Testis (tissue), 3 donors: ENCODE data around the gene SLC16A7. TPM values are rescaled to one million over a fixed set of nuclear protein-coding genes. Genes with fewer than 3 reads are reported as not detected.

Experiments used
- DNase-seq: peaks from one replicate; pipeline ENCODE4 v3.0.0-alpha.2; 2019
- H3K27ac ChIP-seq, 2 donors: fragments of 200-600 bp; sonication (generic); one replicate each; pipeline ENCODE4 v1.5.1; 2019
- H3K27me3 ChIP-seq: fragments of 200-600 bp; sonication (generic); one replicate; pipeline ENCODE4 v1.5.1; 2019
- H3K36me3 ChIP-seq: fragments of 200-600 bp; sonication (generic); one replicate; pipeline ENCODE4 v1.5.1; 2017; ENCODE audit warnings: low read depth; ENCODE audit errors: missing control alignments
- H3K4me1 ChIP-seq: fragments of 200-600 bp; sonication (generic); one replicate; pipeline ENCODE4 v1.5.1; 2019
- H3K4me3 ChIP-seq, 2 donors: fragments of 200-600 bp; sonication (generic); one replicate each; pipeline ENCODE4 v1.5.1; 2017 to 2019
- H3K9me3 ChIP-seq: fragments of 200-600 bp; sonication (generic); one replicate; pipeline ENCODE4 v1.5.1; 2017
- CTCF ChIP-seq, 3 experiments: fragments of 450-650 bp in 2 of 3; fragments of 200-600 bp in 1 of 3; sonication (generic) in 1 of 3; IDR thresholded peaks; one replicate each; pipeline ENCODE4 v1.5.1; 2016 to 2019; ENCODE audit warnings: antibody characterized with exemption in 3 of 3, mild to moderate bottlenecking in 2 of 3, moderate library complexity in 1 of 3
- POLR2A ChIP-seq: fragments of 450-650 bp; IDR thresholded peaks from one replicate; pipeline ENCODE4 v1.6.1; 2017; ENCODE audit warnings: antibody characterized with exemption, mild to moderate bottlenecking, moderate library complexity
- WGBS, 2 donors: methylation state at CpG; one replicate each; pipeline ENCODE4 v1.1.5; 2018; 5-methylcytosine and 5-hydroxymethylcytosine counted together
- intact Hi-C: fragments of 100-400 bp; cut with DNase I; formaldehyde crosslinking; loops from one replicate; pipeline ENCODE4 v1.15.1; 2023; ENCODE audit warnings: low total_unique reads
- polyA plus RNA-seq: library from polyadenylated mRNA; stranded (reverse); fragments of 350-450 nt; fragmentation: Illumina TruSeq; extraction: RNeasy Lipid Tissue Mini Kit (QIAGEN cat#74804); gene quantifications from one replicate; pipeline ENCODE4 v1.2.3, GENCODE V29; 2014; ENCODE audit warnings: low read depth, low replicate concordance; ENCODE audit not compliant: insufficient read depth
- total RNA-seq, 2 donors: library from RNA; depleted of rRNA; stranded (reverse); fragments of >200 nt; gene quantifications; one replicate each; pipeline ENCODE4 v1.2.3, GENCODE V29; 2016

The SLC16A7 gene
- total and polyA plus RNA-seq, 3 donors from 2014 or later = 10.5 to 38.0 (median 15.9) TPM

- intact Hi-C loops = no loop called here
- no peaks in the 10 kb centered on the region for H3K27me3 ChIP-seq
- no peaks in the 10 kb centered on the region for H3K4me1 ChIP-seq
- H3K4me3 ChIP-seq = no peak overlapping the region
- H3K27ac ChIP-seq = no peak overlapping the region
- H3K9me3 ChIP-seq = no peaks in the 10 kb centered on the region
- DNase-seq = no peak
- TF ChIP-seq CTCF (IDR thresholded peaks at IDR 0.05) = no peak
- TF ChIP-seq POLR2A = no peak
- H3K36me3 ChIP-seq = no peaks in the 10 kb centered on the region
These were observed 227.7 kb downstream of the SLC16A7 start for GRCh38 chr12:59823567-59823966.

- H3K4me3 ChIP-seq = no peak overlapping the region
- intact Hi-C loops = no loop called here
- no peaks in the 10 kb centered on the region for H3K4me1 ChIP-seq
- H3K36me3 ChIP-seq = no peaks in the 10 kb centered on the region
- no peaks in the 10 kb centered on the region for H3K27me3 ChIP-seq
- H3K9me3 ChIP-seq = no peaks in the 10 kb centered on the region
- H3K27ac ChIP-seq = no peak overlapping the region
- 76 to 93% methylated on average over 3 of the region's 3 CpGs for WGBS, 2 donors
- TF ChIP-seq POLR2A (no peak), CTCF (IDR thresholded peaks at IDR 0.05) (no peak)
- no peak for DNase-seq
These were observed 231.9 kb downstream of the SLC16A7 start for GRCh38 chr12:59827767-59828166.

- no peak overlapping the region for H3K27ac ChIP-seq
- H3K4me1 ChIP-seq = no peaks in the 10 kb centered on the region
- intact Hi-C loops = no loop called here
- TF ChIP-seq CTCF (IDR thresholded peaks at IDR 0.05) (no peak), POLR2A (no peak)
- DNase-seq = no peak
- no peaks in the 10 kb centered on the region for H3K27me3 ChIP-seq
- no peaks in the 10 kb centered on the region for H3K9me3 ChIP-seq
- H3K4me3 ChIP-seq = no peak overlapping the region
- H3K36me3 ChIP-seq = no peaks in the 10 kb centered on the region
These were observed 232.7 kb downstream of the SLC16A7 start for GRCh38 chr12:59828521-59828920.

GRCh38 chr12:59833408-59833807 lies 237.6 kb downstream of the SLC16A7 start:
- H3K9me3 ChIP-seq = no peaks in the 10 kb centered on the region
- intact Hi-C loops = no loop called here

More at GRCh38 chr12:59833408-59833807, 237.6 kb downstream of the SLC16A7 start:
- DNase-seq = peak; percentile 39
- no peaks in the 10 kb centered on the region for H3K36me3 ChIP-seq
- no peaks in the 10 kb centered on the region for H3K4me1 ChIP-seq
- TF ChIP-seq POLR2A = no peak
- no peak for TF ChIP-seq CTCF (IDR thresholded peaks at IDR 0.05)
- H3K27ac ChIP-seq = no peak overlapping the region
- H3K27me3 ChIP-seq = no peaks in the 10 kb centered on the region
- WGBS, 2 donors = 57 to 59% methylated on average over 3 of the region's 3 CpGs
- H3K4me3 ChIP-seq = no peak overlapping the region
